HG03520 (cell line): Measurements from ENCODE around the gene NDUFA11.

ENCODE experiments used
- ATAC-seq: cut with Tn5 transposase; IDR thresholded peaks from one replicate; pipeline ENCODE4 v1.9.1; 2021; ENCODE audit warnings: mild to moderate bottlenecking, moderate library complexity; ENCODE audit not compliant: unreplicated experiment

The NDUFA11 gene

DNA sequence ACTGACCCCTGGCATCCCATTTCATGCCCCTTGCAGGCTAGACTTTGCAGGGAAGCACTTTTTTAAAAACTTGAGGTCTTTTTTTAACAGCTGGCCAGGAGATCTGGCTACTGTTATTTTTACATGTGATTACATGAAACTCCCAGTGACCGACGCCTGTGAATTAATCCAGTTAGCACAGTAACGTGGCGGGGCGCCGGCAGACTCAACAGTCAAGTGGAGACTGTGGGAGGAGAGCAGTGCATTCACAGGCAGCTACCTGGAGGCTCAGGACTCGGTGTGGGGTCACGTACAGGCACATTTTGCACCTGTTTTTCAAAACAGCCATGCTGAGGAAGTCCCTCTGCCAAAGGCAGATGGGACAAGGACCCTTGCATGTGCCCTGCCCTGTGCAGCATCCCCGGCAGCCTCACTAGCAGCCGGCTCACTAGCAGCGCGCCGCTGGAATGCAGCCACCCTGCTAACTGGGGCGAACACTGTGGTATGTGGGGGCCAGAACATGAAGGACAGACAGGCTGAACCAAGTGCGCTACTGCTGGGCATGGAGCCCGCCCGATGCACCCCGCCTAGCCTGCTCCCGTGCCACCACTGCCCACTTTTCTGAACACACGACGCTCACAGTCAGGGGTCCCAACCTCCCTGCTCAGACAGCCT, 29.1 kb upstream of the NDUFA11 start:
- ATAC-seq: no peak

DNA sequence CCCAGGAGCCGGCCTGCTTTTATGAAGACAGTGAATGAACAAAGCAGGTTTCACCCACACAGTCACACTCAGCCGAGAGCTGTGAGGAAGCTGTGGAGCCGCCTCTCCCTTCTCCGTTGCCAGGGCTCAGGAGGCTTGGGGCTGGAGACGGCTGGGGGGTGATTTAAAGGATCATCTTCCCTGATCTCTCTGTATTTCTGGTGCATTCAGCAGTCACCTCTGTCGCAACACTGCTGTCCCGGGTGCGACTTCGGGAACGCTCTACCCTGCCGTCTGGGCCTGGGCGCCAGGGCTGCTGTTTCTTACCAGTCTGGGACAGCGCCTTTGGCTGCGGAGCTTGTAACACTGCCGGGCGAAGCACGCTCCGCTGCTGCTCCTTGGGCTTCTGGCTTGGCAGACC, 28.6 kb upstream of the NDUFA11 start:
- no peak for ATAC-seq

DNA sequence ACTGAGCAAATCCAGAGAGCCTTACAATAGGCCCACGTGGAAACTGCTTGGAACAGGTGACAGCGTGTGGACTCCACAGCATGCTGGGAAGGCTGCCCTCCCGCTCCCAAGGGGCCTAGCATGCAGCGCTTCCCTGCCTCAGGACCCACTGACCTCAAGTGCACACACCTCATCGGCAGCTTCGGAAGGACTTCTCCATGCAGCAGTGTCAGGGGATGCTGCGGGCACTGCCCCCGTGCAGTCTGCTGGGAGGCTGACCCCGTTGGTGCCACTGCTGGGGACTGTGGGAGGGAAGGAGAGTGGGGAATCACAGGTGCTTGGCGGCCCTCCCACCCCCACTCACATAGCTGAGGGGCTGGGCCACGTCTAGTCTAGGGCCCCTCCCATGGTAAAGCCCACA, 27.7 kb upstream of the NDUFA11 start:
- no peak for ATAC-seq

DNA sequence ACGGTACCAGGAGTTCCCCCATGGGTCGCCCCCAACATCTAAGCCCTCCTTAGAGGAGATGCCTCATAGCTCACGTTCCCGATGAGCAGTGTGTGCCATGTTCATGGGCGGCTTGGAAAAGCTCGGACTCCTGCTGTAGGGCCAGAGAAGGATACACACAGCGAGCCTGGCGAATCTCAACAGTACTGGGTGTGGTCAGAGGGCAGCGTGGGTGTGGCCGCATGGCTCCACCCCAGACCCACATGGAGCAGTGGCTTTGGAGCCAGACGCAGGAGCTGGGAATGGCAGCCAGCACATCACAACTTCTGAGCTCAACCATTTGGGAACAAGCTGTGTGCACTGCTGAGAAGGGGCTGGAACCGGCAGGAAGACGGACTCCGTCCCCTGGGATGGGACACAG, 26.0 kb upstream of the NDUFA11 start:
- ATAC-seq: no peak

- ATAC-seq: no peak
Observed at GRCh38 chr19:5929179-5929578, 25.6 kb upstream of the NDUFA11 start.

DNA sequence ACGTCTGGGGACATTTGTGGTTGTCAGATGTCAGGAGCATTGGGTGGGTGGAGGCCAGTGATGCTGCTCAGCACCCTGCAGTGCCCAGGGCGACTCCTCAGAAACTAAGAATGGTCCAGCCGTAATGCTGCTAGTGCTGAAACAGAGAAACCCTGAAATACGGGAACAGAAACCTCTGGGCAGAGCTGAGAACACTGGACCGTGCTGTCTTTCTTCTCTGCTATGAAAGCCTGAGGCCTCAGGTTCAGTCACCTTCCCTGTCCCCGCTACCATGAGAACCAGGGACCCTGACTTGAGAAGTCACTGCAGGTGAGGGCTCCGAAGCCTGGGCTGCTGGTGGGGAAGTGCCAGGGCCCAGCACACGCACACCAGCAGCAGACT, 23.8 kb upstream of the NDUFA11 start:
- ATAC-seq: no peak

- ATAC-seq: no peak
Observed at GRCh38 chr19:5926641-5927440, 23.3 kb upstream of the NDUFA11 start.

DNA sequence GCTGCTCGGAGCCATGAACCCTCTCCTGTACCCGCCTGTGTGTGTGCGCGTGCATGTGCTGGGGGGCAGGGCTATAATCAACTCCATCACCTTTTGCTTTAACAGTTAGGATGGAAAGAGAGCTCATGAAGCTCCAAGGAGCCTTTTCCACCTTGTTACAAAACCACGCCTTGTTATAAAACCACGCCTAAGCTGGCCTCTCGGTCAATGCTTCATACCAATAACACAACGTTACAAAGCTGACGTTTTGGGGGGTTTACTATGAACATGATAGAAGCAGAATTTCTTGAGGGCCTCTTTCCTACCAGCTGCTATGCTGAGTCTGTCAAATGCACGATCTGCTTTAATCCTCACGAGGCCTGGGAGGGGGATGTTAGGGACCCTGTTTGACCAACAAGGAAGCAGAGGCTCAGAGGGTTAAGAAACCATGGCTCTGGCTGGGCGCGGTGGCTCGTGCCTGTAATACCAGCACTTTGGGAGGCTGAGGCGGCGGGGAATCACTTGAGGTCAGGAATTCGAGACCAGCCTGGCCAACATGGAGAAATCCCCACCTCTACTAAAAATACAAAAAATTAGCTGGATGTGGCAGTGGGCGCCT, 22.3 kb upstream of the NDUFA11 start:
- ATAC-seq: no peak

DNA sequence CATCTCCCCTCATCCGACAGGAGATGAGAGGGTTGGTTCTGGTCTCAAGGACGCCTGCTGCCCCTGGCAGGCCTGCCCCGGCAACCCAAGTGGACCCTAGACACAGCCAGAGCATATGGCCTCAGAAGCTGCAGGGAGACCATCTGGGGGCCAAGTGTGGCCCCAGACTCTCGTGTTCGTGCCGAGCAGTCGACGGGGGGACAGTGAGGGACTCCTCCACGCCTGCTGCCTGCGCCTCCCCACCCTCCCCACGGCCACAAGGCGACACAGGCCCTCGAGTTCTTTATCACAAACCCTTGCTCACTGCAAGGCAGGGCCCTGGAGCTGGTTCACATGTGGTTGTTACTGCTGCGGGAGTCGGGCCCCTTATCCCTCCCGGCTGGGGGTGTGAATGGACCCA, 19.8 kb upstream of the NDUFA11 start:
- no peak for ATAC-seq

DNA sequence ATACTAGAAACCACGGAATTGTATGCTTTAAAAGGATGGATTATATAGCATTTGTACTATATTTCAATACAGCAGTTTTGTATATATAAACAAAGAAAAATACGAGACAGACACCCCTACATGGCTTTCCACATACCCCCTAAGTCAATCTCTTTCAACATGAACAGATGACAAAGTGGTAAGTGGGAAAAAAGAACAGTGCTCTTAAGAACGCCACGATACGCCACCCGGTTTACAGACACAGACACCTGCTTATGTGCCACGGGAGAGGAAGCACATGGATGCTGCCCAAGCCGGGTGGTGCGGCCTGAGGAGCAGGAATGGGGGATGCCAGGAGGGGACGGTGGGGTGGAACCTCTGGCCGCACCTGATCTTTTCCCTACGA, 18.6 kb upstream of the NDUFA11 start:
- ATAC-seq: no peak

DNA sequence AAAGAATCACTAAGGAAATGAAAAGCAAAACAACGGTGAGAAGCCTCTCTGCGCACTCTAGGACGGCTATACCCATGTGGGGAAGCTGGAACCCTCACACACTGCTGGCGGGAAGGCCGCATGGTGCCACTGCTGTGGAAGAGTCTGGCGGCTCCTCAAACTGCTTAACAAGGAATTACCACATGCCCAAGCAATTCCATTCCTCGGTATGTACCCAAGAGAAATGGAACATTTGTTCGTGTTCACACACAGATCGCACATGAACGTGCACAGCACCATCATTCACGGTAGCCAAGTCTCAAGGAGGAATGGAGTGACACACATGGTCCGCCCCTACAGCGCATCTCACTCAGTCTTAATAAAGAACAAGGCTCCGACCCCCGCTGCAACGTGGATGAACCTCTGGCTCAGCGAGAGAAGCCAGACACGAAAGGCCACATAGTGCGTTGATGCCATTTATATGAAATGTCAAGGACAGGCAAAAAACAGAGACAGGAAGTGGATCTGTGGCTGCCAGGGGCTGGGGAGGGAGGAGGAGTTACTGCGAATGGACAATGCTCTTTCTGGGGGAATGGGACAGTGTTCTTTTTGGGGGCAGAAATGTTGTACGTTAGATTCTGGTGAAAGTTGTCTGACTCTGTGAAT, 18.0 kb upstream of the NDUFA11 start:
- ATAC-seq: no peak

GRCh38 chr19:5918463-5919079, 15.0 kb upstream of the NDUFA11 start:
- no peak for ATAC-seq

- ATAC-seq: no peak
Observed at GRCh38 chr19:5917431-5918107, 14.0 kb upstream of the NDUFA11 start.

- ATAC-seq: no peak
Observed at GRCh38 chr19:5916181-5916708, 12.7 kb upstream of the NDUFA11 start.

DNA sequence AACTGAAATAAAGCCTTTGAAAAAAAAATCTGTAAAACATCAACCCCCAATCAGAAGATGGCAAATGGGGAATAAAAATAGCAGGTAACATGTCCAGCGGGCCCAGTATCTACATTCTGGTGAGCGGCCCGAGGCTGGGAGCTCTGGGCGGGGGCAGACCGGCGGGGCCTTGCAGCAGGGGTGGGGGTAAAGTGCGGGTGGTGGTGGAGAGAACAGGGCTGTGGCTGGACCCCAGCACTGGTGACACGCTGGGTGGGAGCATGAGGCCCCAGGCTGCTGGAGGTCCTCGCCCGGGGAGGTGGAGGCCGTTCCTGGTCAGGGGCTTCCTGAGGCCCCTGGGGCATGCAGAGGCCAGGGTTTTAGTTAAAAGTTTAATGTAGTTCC, 12.2 kb upstream of the NDUFA11 start:
- ATAC-seq: no peak

- ATAC-seq: no peak
Observed at GRCh38 chr19:5914946-5915781, 11.6 kb upstream of the NDUFA11 start.

- ATAC-seq: no peak
Observed at GRCh38 chr19:5914358-5914774, 10.8 kb upstream of the NDUFA11 start.

DNA sequence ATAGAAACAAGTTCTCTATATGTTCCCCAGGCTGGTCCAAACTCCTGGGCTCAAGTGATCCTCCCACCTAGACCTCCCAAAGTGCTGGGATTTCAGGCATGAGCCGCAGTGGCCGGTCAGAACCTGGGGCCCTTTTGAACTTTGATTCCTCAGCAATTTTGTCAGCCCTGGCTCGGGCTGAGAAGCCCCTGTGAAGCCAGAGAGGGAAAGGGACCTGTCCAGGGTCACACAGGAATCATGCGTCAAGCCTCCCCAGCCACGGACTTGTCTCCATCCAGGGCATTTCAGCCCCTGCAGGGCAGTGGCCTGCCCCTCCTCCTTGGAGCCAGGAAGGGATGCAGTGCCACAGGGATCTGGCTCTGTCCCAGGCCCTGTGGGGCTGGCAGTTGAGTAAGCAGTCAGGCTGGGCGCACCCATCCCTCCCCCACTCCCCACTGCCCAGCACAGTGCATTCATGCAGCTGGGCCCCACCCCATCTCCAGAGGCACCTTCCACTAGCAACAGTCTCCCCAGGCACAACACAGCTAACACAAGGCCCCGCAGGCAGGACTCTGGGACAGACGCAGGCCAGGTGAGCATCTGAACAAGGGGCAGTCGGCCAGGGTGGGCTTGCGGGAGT, 10.3 kb upstream of the NDUFA11 start, which contains the start of gene CAPS:
CAPS (plus strand) TSS at position 516 of the 619 bp plus-strand sequence. CDS start 153 bp downstream, outside the sequence.
- no peak for ATAC-seq

DNA sequence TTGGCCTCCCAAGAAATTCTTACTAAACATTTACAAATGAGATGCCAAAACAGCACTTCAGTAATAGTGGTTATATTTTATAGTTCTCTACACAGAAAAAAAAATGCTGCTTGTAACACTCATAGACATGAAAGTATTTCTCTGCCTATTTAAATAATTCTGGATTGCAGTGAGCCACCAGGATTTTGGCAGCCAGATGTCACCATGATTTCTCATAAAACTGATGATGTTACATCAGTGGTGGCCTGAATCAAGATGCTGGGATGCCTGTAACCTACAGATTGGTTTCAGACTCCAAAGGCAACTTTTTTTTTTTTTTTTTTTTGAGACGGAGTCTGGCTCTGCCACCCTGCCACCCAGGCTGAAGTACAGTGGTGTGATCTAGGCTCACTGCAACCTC, 7.8 kb upstream of the NDUFA11 start:
- ATAC-seq: no peak
